GM12892 (cell line): Measurements from ENCODE around the gene BPIFB3.

Source experiments
- POLR2A ChIP-seq: IDR thresholded peaks from 2 replicates; pipeline ENCODE4 v1.6.1; 2011; ENCODE audit warnings: low read depth, low read length, control low read depth
- POLR2AphosphoS5 ChIP-seq: IDR thresholded peaks from 2 replicates; pipeline ENCODE4 v1.6.1; 2011; ENCODE audit warnings: low read depth, low read length, control low read depth
- TAF1 ChIP-seq: IDR thresholded peaks from 2 replicates; pipeline ENCODE4 v1.6.1; 2011; ENCODE audit warnings: low read depth, mild to moderate bottlenecking, control low read depth, low read length, borderline replicate concordance

DNA sequence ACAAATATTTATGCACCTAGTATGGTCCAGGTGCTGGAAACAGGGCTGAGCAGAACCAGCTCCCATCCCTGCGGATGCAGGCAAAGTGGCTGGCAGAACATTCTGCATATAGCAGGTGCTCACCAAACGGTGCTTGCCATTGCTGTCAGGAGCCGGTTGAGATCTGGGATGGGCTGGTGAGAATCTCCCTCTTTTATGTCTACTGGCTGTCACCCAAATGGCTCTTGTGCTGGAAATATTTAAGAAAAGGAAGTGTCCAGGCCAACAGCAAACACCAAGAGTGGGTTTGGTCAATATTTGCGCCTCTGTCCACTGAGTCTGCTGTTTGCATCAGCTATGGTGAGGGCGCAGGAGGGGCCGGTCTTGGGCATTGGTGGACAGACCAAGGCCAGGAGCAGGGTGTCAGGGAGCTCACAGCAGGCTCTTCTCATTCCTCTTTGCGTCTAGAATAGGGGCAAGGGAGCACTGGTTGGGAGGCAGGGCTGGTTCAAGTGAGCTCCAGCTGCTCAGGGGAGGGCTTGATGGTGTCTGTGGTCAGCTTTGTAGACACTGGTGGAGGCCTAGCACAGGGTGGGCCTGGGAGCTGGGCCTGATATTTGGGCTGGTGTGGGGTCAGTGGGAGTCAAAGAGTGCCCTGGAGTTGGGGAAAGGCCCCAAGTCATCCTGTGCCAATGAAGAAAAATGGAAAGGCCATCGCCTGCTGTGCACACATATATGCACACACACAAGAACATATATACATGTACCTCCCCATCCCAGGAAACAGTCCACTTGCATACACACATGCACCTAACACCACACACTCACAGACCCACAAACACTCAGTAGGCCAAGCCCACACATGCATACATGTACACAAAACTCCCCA, 47.6 kb upstream of the BPIFB3 start:
- TF ChIP-seq POLR2A (no peak), POLR2AphosphoS5 (no peak), TAF1 (no peak)
